Keratinocyte (primary cell): ENCODE measurements around the gene GFOD1. TPM values are rescaled to one million over a fixed set of nuclear protein-coding genes. Genes with fewer than 3 reads are reported as not detected.

Experiments used
- DNase-seq: peaks from one replicate; pipeline ENCODE4 v3.0.0-alpha.2; 2011; ENCODE audit warnings: low read depth, missing footprints, low spot score
- FAIRE-seq: peaks from 2 replicates; lab custom pipeline; 2011; peaks lifted over from hg19 to GRCh38; lab: Jason Lieb, UNC
- H2AFZ ChIP-seq: 2 replicates; pipeline ENCODE4 v1.6.0; 2012; ENCODE audit warnings: low read length, control low read depth, inconsistent platforms; ENCODE audit not compliant: control insufficient read depth
- H3K27ac ChIP-seq: 2 replicates; pipeline ENCODE4 v1.5.1; 2011; ENCODE audit warnings: low read length; ENCODE audit not compliant: control insufficient read depth, insufficient read depth
- H3K27me3 ChIP-seq: 3 replicates; pipeline ENCODE4 v1.6.0; 2011; ENCODE audit warnings: low read length; ENCODE audit not compliant: control insufficient read depth, insufficient read depth; ENCODE audit errors: extremely low read depth
- H3K36me3 ChIP-seq, 2 experiments: 2 replicates in 1 of 2; 3 replicates in 1 of 2; pipeline ENCODE4 v1.5.1; 2011; ENCODE audit warnings: low read length in 2 of 2, mild to moderate bottlenecking in 1 of 2; ENCODE audit not compliant: control insufficient read depth in 2 of 2, insufficient read depth in 2 of 2; ENCODE audit errors: extremely low read depth in 1 of 2
- H3K4me1 ChIP-seq: 3 replicates; pipeline ENCODE4 v1.5.1; 2011; ENCODE audit warnings: low read length; ENCODE audit not compliant: control insufficient read depth, insufficient read depth; ENCODE audit errors: extremely low read depth
- H3K4me2 ChIP-seq: 3 replicates; pipeline ENCODE4 v1.6.0; 2011; ENCODE audit warnings: low read depth, low read length; ENCODE audit not compliant: control insufficient read depth, insufficient read depth; ENCODE audit errors: extremely low read depth
- H3K4me3 ChIP-seq, 3 experiments: fragments of 200-600 bp in 1 of 3; sonication (generic) in 1 of 3; 2 replicates in 2 of 3; 3 replicates in 1 of 3; pipeline ENCODE4 v1.5.1; 2011 to 2016; ENCODE audit warnings: low read length in 3 of 3, mild to moderate bottlenecking in 3 of 3, control low read depth in 2 of 3, inconsistent platforms in 1 of 3, low read depth in 1 of 3, mixed read lengths in 1 of 3, mixed run types in 1 of 3, moderate library complexity in 1 of 3; ENCODE audit not compliant: control insufficient read depth in 2 of 3, insufficient read depth in 2 of 3; ENCODE audit errors: extremely low read depth in 1 of 3
- H3K79me2 ChIP-seq: 2 replicates; pipeline ENCODE4 v1.6.0; 2012; ENCODE audit warnings: low read length; ENCODE audit not compliant: control insufficient read depth, insufficient read depth
- H3K9ac ChIP-seq: 3 replicates; pipeline ENCODE4 v1.6.0; 2011; ENCODE audit warnings: low read length; ENCODE audit not compliant: control insufficient read depth, insufficient read depth; ENCODE audit errors: extremely low read depth
- H3K9me1 ChIP-seq: 3 replicates; pipeline ENCODE4 v1.6.0; 2011; ENCODE audit warnings: low read length; ENCODE audit not compliant: control insufficient read depth, insufficient read depth; ENCODE audit errors: extremely low read depth
- H3K9me3 ChIP-seq: 2 replicates; pipeline ENCODE4 v1.5.1; 2012; ENCODE audit warnings: low read depth, low read length; ENCODE audit not compliant: control insufficient read depth
- H4K20me1 ChIP-seq: 3 replicates; pipeline ENCODE4 v1.6.0; 2011; ENCODE audit warnings: low read length; ENCODE audit not compliant: control insufficient read depth, insufficient read depth; ENCODE audit errors: extremely low read depth
- EZH2 ChIP-seq: IDR thresholded peaks from one replicate; pipeline ENCODE4 v1.6.1; 2012; ENCODE audit warnings: inconsistent platforms, mild to moderate bottlenecking, low read length, moderate library complexity
- dilution Hi-C: fragments of 300-500 bp; cut with MboI; formaldehyde crosslinking; loops from one replicate; pipeline ENCODE4 v1.7.0; 2020; ENCODE audit warnings: low sequenced_read_pairs; ENCODE audit not compliant: extremely low pct_ligation_motif_present
- polyA plus RNA-seq, 5 experiments: library from polyadenylated mRNA; depleted of rRNA in 3 of 5; stranded (reverse) in 3 of 5; stranded (forward) in 1 of 5; unstranded in 1 of 5; fragments of >200 nt; gene quantifications; 1 replicate in 1 of 5; 2 replicates in 3 of 5; 3 replicates in 1 of 5; pipeline versions ENCODE4 v1.2.1 to v1.2.3, GENCODE V29; 2011 to 2012; ENCODE audit warnings: missing spikeins in 2 of 5, low read depth in 1 of 5, low replicate concordance in 1 of 5
- TF ChIP-seq, protein P1 (sequence below), 3 experiments: IDR thresholded peaks in 1 of 3; conservative IDR thresholded peaks in 1 of 3; optimal IDR thresholded peaks in 1 of 3; 2 replicates in 2 of 3; 3 replicates in 1 of 3; pipeline versions ENCODE3 to v1.5.1; 2011; ENCODE audit warnings: low read length in 3 of 3, mild to moderate bottlenecking in 3 of 3, moderate library complexity in 2 of 3, control low read depth in 1 of 3, inconsistent platforms in 1 of 3; ENCODE audit not compliant: insufficient read depth in 2 of 3; ENCODE audit errors: extremely low read depth in 1 of 3

GFOD1 gene
- polyA plus RNA-seq, 1 donor (not counting 4 experiments of a cell fraction or from before 2014, with no cell fraction given): 7.2 TPM

- Histone ChIP-seq H3K27ac (no peak overlapping the region), H3K9me1 (no peaks in the 10 kb centered on the region), H3K4me1 (peaks cover 9% of the 10 kb centered on the region), H3K4me2 (no peak overlapping the region), H3K79me2 (no peaks in the 10 kb centered on the region), H4K20me1 (no peaks in the 10 kb centered on the region), H3K27me3 (no peaks in the 10 kb centered on the region), H3K9me3 (no peaks in the 10 kb centered on the region), H3K36me3 (no peaks in the 10 kb centered on the region), H2AFZ (no peak overlapping the region), H3K9ac (no peak overlapping the region), H3K4me3 (no peak overlapping the region)
- FAIRE-seq (no peak), DNase-seq (no peak)
- TF ChIP-seq, protein P1, sequence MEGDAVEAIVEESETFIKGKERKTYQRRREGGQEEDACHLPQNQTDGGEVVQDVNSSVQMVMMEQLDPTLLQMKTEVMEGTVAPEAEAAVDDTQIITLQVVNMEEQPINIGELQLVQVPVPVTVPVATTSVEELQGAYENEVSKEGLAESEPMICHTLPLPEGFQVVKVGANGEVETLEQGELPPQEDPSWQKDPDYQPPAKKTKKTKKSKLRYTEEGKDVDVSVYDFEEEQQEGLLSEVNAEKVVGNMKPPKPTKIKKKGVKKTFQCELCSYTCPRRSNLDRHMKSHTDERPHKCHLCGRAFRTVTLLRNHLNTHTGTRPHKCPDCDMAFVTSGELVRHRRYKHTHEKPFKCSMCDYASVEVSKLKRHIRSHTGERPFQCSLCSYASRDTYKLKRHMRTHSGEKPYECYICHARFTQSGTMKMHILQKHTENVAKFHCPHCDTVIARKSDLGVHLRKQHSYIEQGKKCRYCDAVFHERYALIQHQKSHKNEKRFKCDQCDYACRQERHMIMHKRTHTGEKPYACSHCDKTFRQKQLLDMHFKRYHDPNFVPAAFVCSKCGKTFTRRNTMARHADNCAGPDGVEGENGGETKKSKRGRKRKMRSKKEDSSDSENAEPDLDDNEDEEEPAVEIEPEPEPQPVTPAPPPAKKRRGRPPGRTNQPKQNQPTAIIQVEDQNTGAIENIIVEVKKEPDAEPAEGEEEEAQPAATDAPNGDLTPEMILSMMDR (optimal IDR thresholded peaks at IDR 0.05 in 1 of 3, IDR thresholded peaks at IDR 0.05 in 1 of 3, conservative IDR thresholded peaks at IDR 0.05 in 1 of 3; ENCODE audit: extremely low read depth in 1 of 3, insufficient read depth in 2 of 3, low read length in 3 of 3): no peak
- dilution Hi-C loops: loop anchor here (5.0 kb wide), 1 partner anchor 66 kb away; no protein-coding TSS in a partner anchor
Observed at GRCh38 chr6:13496513-13497190, 9.3 kb upstream of the GFOD1 start.

- Histone ChIP-seq H3K4me2 (no peak overlapping the region), H3K4me3 (no peak overlapping the region), H3K27ac (no peak overlapping the region), H3K4me1 (peaks cover 9% of the 10 kb centered on the region), H3K9me1 (no peaks in the 10 kb centered on the region), H3K36me3 (no peaks in the 10 kb centered on the region), H4K20me1 (no peaks in the 10 kb centered on the region), H2AFZ (no peak overlapping the region), H3K79me2 (no peaks in the 10 kb centered on the region), H3K9ac (no peak overlapping the region), H3K27me3 (no peaks in the 10 kb centered on the region), H3K9me3 (no peaks in the 10 kb centered on the region)
- DNase-seq: no peak
- dilution Hi-C loops: loop anchor here (5.0 kb wide), 1 partner anchor 66 kb away; no protein-coding TSS in a partner anchor
- FAIRE-seq: no peak
- TF ChIP-seq EZH2: no peak
- TF ChIP-seq, protein P1 (optimal IDR thresholded peaks at IDR 0.05 in 1 of 3, IDR thresholded peaks at IDR 0.05 in 1 of 3, conservative IDR thresholded peaks at IDR 0.05 in 1 of 3; ENCODE audit: extremely low read depth in 1 of 3, insufficient read depth in 2 of 3, low read length in 3 of 3): no peak
Observed at GRCh38 chr6:13495818-13496217, 8.4 kb upstream of the GFOD1 start.
